IMR-90 (cell line): ENCODE results near the gene CRYGC. TPM values are rescaled to one million over a fixed set of nuclear protein-coding genes. Genes with fewer than 3 reads are reported as not detected.
"Not testable (repeated sequence)": the region's sequence is repeated elsewhere in the genome, so short reads cannot be mapped to it uniquely, and the experiment has no call there.

Experiments used
- ATAC-seq: fragments of 200-7000 bp; cut with Tn5 transposase; 2 replicates; pipeline ENCODE4 v1.9.1; 2020; ENCODE audit warnings: low read depth, mild to moderate bottlenecking, moderate library complexity
- BruUV-seq: library from RNA; stranded (reverse); fragments of 400-500 nt; replicated peaks from 2 replicates; lab custom pipeline; 2021; lab: Mats Ljungman, UMichigan
- CTCF ChIA-PET: fragments of 300-600 bp; formaldehyde crosslinking; extraction: SDS; loops from one replicate; lab custom pipeline; 2021; ENCODE audit warnings: antibody characterized with exemption; lab: Yijun Ruan, JAX
- POLR2A ChIA-PET: fragments of 300-600 bp; sonication (Branson Sonifier 250); formaldehyde crosslinking; loops from one replicate; lab custom pipeline; 2022; ENCODE audit warnings: antibody characterized with exemption; ENCODE audit not compliant: unreplicated experiment; lab: Charles Lee
- DNase-seq: peaks from one replicate; pipeline ENCODE4 v3.0.0; 2013
- H2AFZ ChIP-seq: replicated peaks from 2 replicates; pipeline ENCODE3; 2013; ENCODE audit warnings: low read length, mild to moderate bottlenecking; ENCODE audit not compliant: poor library complexity
- H2AK5ac ChIP-seq: 2 replicates; pipeline ENCODE4 v1.6.1; 2013; ENCODE audit warnings: low read depth, low read length, inconsistent platforms
- H2AK9ac ChIP-seq: replicated peaks from 2 replicates; pipeline ENCODE3; 2013; ENCODE audit warnings: mild to moderate bottlenecking, low read depth, low read length, moderate library complexity; ENCODE audit not compliant: poor library complexity
- H2BK120ac ChIP-seq: 2 replicates; pipeline ENCODE4 v1.6.1; 2013; ENCODE audit warnings: low read depth, low read length, inconsistent platforms
- H2BK15ac ChIP-seq: 3 replicates; pipeline ENCODE4 v1.6.1; 2013; ENCODE audit warnings: low read depth, low read length, inconsistent platforms
- H2BK20ac ChIP-seq: 2 replicates; pipeline ENCODE4 v1.6.1; 2013; ENCODE audit warnings: low read depth, mild to moderate bottlenecking, inconsistent platforms, low read length, moderate library complexity
- H2BK5ac ChIP-seq: 2 replicates; pipeline ENCODE4 v1.6.1; 2013; ENCODE audit warnings: mild to moderate bottlenecking, low read depth, low read length, inconsistent platforms; ENCODE audit not compliant: poor library complexity, severe bottlenecking
- H3K14ac ChIP-seq: replicated peaks from 2 replicates; pipeline ENCODE4 v1.6.1; 2013; ENCODE audit warnings: low read depth, low read length, inconsistent platforms
- H3K18ac ChIP-seq: 2 replicates; pipeline ENCODE4 v1.6.1; 2013; ENCODE audit warnings: low read depth, low read length, control low read depth
- H3K23ac ChIP-seq: 2 replicates; pipeline ENCODE4 v1.6.1; 2013; ENCODE audit warnings: low read depth, low read length, inconsistent platforms
- H3K27ac ChIP-seq: 2 replicates; pipeline ENCODE4 v1.5.1; 2013; ENCODE audit warnings: mild to moderate bottlenecking, control low read depth, low read length; ENCODE audit not compliant: insufficient read depth
- H3K27me3 ChIP-seq: 2 replicates; pipeline ENCODE4 v1.6.1; 2013; ENCODE audit warnings: low read length; ENCODE audit not compliant: control insufficient read depth, insufficient read depth
- H3K36me3 ChIP-seq: 2 replicates; pipeline ENCODE4 v1.6.1; 2013; ENCODE audit warnings: low read length, mixed read lengths; ENCODE audit not compliant: control insufficient read depth, insufficient read depth
- H3K4ac ChIP-seq: 2 replicates; pipeline ENCODE4 v1.6.1; 2013; ENCODE audit warnings: low read depth, low read length, inconsistent platforms
- H3K4me1 ChIP-seq: 2 replicates; pipeline ENCODE4 v1.6.1; 2013; ENCODE audit warnings: low read length, mixed read lengths; ENCODE audit not compliant: control insufficient read depth, insufficient read depth
- H3K4me2 ChIP-seq: 2 replicates; pipeline ENCODE4 v1.6.1; 2013; ENCODE audit warnings: low read depth, mild to moderate bottlenecking, control low read depth, low read length, moderate library complexity
- H3K4me3 ChIP-seq: 2 replicates; pipeline ENCODE4 v1.5.1; 2013; ENCODE audit warnings: low read depth, mild to moderate bottlenecking, control low read depth, low read length, moderate library complexity; ENCODE audit not compliant: insufficient read depth
- H3K56ac ChIP-seq: 2 replicates; pipeline ENCODE4 v1.6.1; 2013; ENCODE audit warnings: low read length, inconsistent platforms; ENCODE audit not compliant: insufficient read depth; ENCODE audit errors: extremely low read depth
- H3K79me1 ChIP-seq, 2 experiments: 2 replicates each; pipeline ENCODE4 v1.6.1; 2013; ENCODE audit warnings: low read length in 2 of 2, inconsistent platforms in 1 of 2, low read depth in 1 of 2
- H3K9ac ChIP-seq: 2 replicates; pipeline ENCODE4 v1.6.1; 2013; ENCODE audit warnings: low read depth, low read length, control low read depth
- H3K9me1 ChIP-seq: 2 replicates; pipeline ENCODE4 v1.6.1; 2013; ENCODE audit warnings: low read length, inconsistent platforms; ENCODE audit not compliant: insufficient read depth
- H3K9me3 ChIP-seq: 2 replicates; pipeline ENCODE4 v1.6.1; 2013; ENCODE audit warnings: low read length; ENCODE audit not compliant: control insufficient read depth, insufficient read depth
- H4K20me1 ChIP-seq: 2 replicates; pipeline ENCODE4 v1.6.1; 2013; ENCODE audit warnings: low read length, inconsistent platforms; ENCODE audit not compliant: insufficient read depth
- H4K5ac ChIP-seq: 2 replicates; pipeline ENCODE4 v1.6.1; 2013; ENCODE audit warnings: mild to moderate bottlenecking, low read depth, low read length, control low read depth
- H4K8ac ChIP-seq, 2 experiments: 2 replicates each; pipeline ENCODE4 v1.6.1; 2013; ENCODE audit warnings: low read depth in 2 of 2, low read length in 2 of 2, control low read depth in 1 of 2, inconsistent platforms in 1 of 2
- H4K91ac ChIP-seq: 2 replicates; pipeline ENCODE4 v1.6.1; 2013; ENCODE audit warnings: low read depth, low read length, inconsistent platforms; ENCODE audit not compliant: insufficient read depth
- BHLHE40 ChIP-seq: fragments of 150-350 bp; IDR thresholded peaks from 2 replicates; pipeline ENCODE4 v1.6.1; 2016; ENCODE audit warnings: mild to moderate bottlenecking, low read depth, low read length
- CHD1 ChIP-seq: IDR thresholded peaks from 2 replicates; pipeline ENCODE4 v1.6.1; 2012; ENCODE audit warnings: low read depth, low read length, improper control_type of control experiment
- NFE2L2 ChIP-seq: fragments of 150-350 bp; IDR thresholded peaks from 2 replicates; pipeline ENCODE4 v1.6.1; 2016; ENCODE audit warnings: low read depth, mild to moderate bottlenecking, low read length
- POLR2A ChIP-seq: IDR thresholded peaks from 2 replicates; pipeline ENCODE4 v1.6.1; 2012; ENCODE audit warnings: mild to moderate bottlenecking, low read depth, low read length
- RCOR1 ChIP-seq: IDR thresholded peaks from 2 replicates; pipeline ENCODE4 v1.6.1; 2012; ENCODE audit warnings: mild to moderate bottlenecking, low read length, improper control_type of control experiment; ENCODE audit not compliant: insufficient replicate concordance
- RFX5 ChIP-seq: IDR thresholded peaks from 2 replicates; pipeline ENCODE4 v1.8.0; 2012; ENCODE audit warnings: low read depth, mild to moderate bottlenecking, low read length, moderate library complexity
- SMC3 ChIP-seq: fragments of 150-350 bp; IDR thresholded peaks from 2 replicates; pipeline ENCODE4 v1.6.1; 2016; ENCODE audit warnings: low read depth, mild to moderate bottlenecking, antibody characterized with exemption, low read length, moderate library complexity
- WGBS, 2 experiments: methylation state at CpG; one replicate each; pipeline versions ENCODE4 v1.1.5 to v1.1.7; 2013; ENCODE audit warnings: missing lambda C conversion rate in 2 of 2; ENCODE audit not compliant: insufficient read length in 1 of 2; ENCODE audit errors: extremely low coverage in 2 of 2; 5-methylcytosine and 5-hydroxymethylcytosine counted together
- dilution Hi-C: fragments of 300-500 bp; cut with HindIII; formaldehyde crosslinking; loops from one replicate; pipeline ENCODE4 v1.14.3; 2018; ENCODE audit warnings: low sequenced_read_pairs; ENCODE audit not compliant: unreplicated experiment
- in situ Hi-C: fragments of 300-500 bp; cut with MboI; formaldehyde crosslinking; loops from 3 replicates; pipeline ENCODE4 v1.14.3; 2019; ENCODE audit warnings: low sequenced_read_pairs, inconsistent platforms, mixed read lengths
- intact Hi-C: fragments of 100-400 bp; cut with micrococcal nuclease; formaldehyde crosslinking; loops from 2 replicates; pipeline ENCODE4 v1.10.0; 2022
- polyA plus RNA-seq, 3 experiments: library from polyadenylated mRNA; depleted of rRNA; stranded (reverse); fragments of >200 nt; gene quantifications; 2 replicates each; pipeline ENCODE4 v1.2.3, GENCODE V29; 2012; ENCODE audit warnings: low replicate concordance in 1 of 3
- total RNA-seq: library from RNA; depleted of rRNA; stranded (reverse); fragments of >200 nt; gene quantifications from 2 replicates; pipeline ENCODE4 v1.2.3, GENCODE V29; 2012

The CRYGC gene
- total and polyA plus RNA-seq, 2 of the 4 experiments (the other 2 are of a cell fraction): not detected

DNA sequence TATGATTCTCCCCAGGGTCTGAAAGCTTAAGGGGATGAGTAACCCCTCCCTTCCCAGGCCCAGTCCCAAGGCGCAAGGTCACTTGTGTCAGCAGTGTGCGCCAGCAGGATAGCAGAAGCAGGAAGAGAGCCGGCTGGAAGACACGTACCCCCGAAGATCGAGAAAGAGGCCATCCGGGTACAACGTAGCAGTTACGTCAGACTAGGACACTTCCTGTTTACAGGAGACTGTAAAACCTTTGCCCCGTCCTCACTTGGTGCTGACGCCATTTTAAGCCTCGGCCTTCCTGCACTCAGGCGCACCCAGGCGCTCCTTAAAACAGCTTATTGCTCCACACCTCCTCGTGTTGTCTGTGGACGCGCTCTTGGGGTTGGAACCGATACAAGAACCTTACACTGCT lies 9.8 kb upstream of the CRYGC start:
- intact Hi-C loops: no loop called here
- DNase-seq: no peak
- 0 out of 2 replicates have a peak, but pooled peaks cover 2% of the 10 kb centered on the region for H3K27me3 ChIP-seq
- no peak overlapping the region for H3K4ac ChIP-seq
- H3K4me1 ChIP-seq: no peaks in the 10 kb centered on the region
- H3K9ac ChIP-seq: no peak overlapping the region
- H3K56ac ChIP-seq: no peak overlapping the region
- H3K27ac ChIP-seq: no peak overlapping the region
- H4K5ac ChIP-seq: no peak overlapping the region
- CTCF ChIA-PET: no interaction called here
- TF ChIP-seq BHLHE40 (no peak), RFX5 (no peak), POLR2A (no peak), SMC3 (no peak), NFE2L2 (no peak), CHD1 (no peak), RCOR1 (no peak)
- H3K79me1 ChIP-seq: no peaks in the 10 kb centered on the region
- no peak overlapping the region for H3K14ac ChIP-seq
- no peak overlapping the region for H3K4me2 ChIP-seq
- H3K9me1 ChIP-seq: no peaks in the 10 kb centered on the region
- no peak overlapping the region for H4K8ac ChIP-seq
- no peaks in the 10 kb centered on the region for H3K36me3 ChIP-seq
- POLR2A ChIA-PET: no interaction called here
- H2AFZ ChIP-seq: no peak overlapping the region
- no TSS peak for BruUV-seq
- no peak for ATAC-seq
- H3K4me3 ChIP-seq: no peak overlapping the region
- H2BK15ac ChIP-seq: no peak overlapping the region
- WGBS, 2 experiments: 78% methylated on average over 8 of the region's 18 CpGs; no CpG with 5 or more reads in 1 of the 2 experiments
- H2BK5ac ChIP-seq: no peak overlapping the region
- no peak overlapping the region for H3K18ac ChIP-seq
- H2BK120ac ChIP-seq: no peak overlapping the region
- no peaks in the 10 kb centered on the region for H4K20me1 ChIP-seq
- no peak overlapping the region for H2BK20ac ChIP-seq
- no peak overlapping the region for H3K23ac ChIP-seq
- in situ Hi-C loops: no loop called here
- no peak overlapping the region for H2AK5ac ChIP-seq
- H4K91ac ChIP-seq: no peak overlapping the region
- dilution Hi-C loops: no loop called here
- H2AK9ac ChIP-seq: no peak overlapping the region
- no peaks in the 10 kb centered on the region for H3K9me3 ChIP-seq

DNA sequence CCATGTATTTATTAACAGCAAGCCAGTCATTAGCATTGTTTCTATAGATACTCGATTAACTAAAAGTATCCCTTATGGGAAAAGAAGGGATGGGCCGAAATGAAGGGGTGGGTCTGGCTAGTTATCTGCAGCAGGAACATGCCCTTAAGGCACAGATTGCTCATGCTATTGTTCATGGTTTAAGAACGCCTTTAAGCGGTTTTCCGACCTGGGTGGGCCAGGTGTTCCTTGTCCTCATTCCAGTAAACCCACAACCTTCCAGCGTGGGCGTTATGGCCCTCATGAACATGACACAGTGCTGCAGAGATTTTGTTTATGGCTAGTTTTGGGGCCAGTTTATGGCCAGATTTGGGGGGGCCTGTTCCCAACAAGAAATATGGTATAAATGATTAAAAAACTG lies 8.7 kb upstream of the CRYGC start:
- BruUV-seq, H4K8ac ChIP-seq, H3K4ac ChIP-seq, H4K20me1 ChIP-seq, H3K27me3 ChIP-seq, H2BK15ac ChIP-seq, dilution Hi-C loops, H3K9me3 ChIP-seq, H4K5ac ChIP-seq, H3K18ac ChIP-seq, H3K4me1 ChIP-seq, H4K91ac ChIP-seq, ATAC-seq, H2AFZ ChIP-seq, H2BK20ac ChIP-seq, H3K4me3 ChIP-seq, H3K56ac ChIP-seq, intact Hi-C loops, H2AK5ac ChIP-seq, POLR2A ChIA-PET, H2BK5ac ChIP-seq, H3K23ac ChIP-seq, H3K27ac ChIP-seq, H2AK9ac ChIP-seq, DNase-seq, CTCF ChIA-PET, H3K4me2 ChIP-seq, H3K9me1 ChIP-seq, H3K9ac ChIP-seq, H2BK120ac ChIP-seq, in situ Hi-C loops, H3K79me1 ChIP-seq, H3K36me3 ChIP-seq, H3K14ac ChIP-seq: not testable (repeated sequence)
- no CpG with 5 or more reads among the region's 7 CpGs for WGBS, 2 experiments
